Raji (cell line): ENCODE results near the gene ACP1.

ENCODE experiments used
- POLR2A ChIP-seq: IDR thresholded peaks from 2 replicates; pipeline ENCODE4 v1.6.1; 2011; ENCODE audit warnings: low read depth, low read length, control low read depth; ENCODE audit not compliant: insufficient read depth

The ACP1 gene

GRCh38 chr2:285531-285930, 20.8 kb downstream of the ACP1 start:
- TF ChIP-seq POLR2A: no peak

GRCh38 chr2:286035-286434, 21.3 kb downstream of the ACP1 start:
- no peak for TF ChIP-seq POLR2A

- TF ChIP-seq POLR2A: no peak
Measured at GRCh38 chr2:286774-287392, 22.1 kb downstream of the ACP1 start.

GRCh38 chr2:287471-287885, 22.7 kb downstream of the ACP1 start:
- TF ChIP-seq POLR2A: no peak

- no peak for TF ChIP-seq POLR2A
Measured at GRCh38 chr2:287911-288757, 23.4 kb downstream of the ACP1 start, which contains the start of gene ALKAL2. TSS of gene ALKAL2 (minus strand) at chr2:288091. CDS start at chr2:287835, 256 bp downstream.

- TF ChIP-seq POLR2A: no peak
Measured at GRCh38 chr2:288758-289361, 24.1 kb downstream of the ACP1 start.

- TF ChIP-seq POLR2A: no peak
Measured at GRCh38 chr2:289362-290089, 24.8 kb downstream of the ACP1 start.

- no peak for TF ChIP-seq POLR2A
Measured at GRCh38 chr2:290090-290722, 25.5 kb downstream of the ACP1 start.

- no peak for TF ChIP-seq POLR2A
Measured at GRCh38 chr2:295090-295489, 30.3 kb downstream of the ACP1 start.

- no peak for TF ChIP-seq POLR2A
Measured at GRCh38 chr2:296354-296753, 31.6 kb downstream of the ACP1 start.

- no peak for TF ChIP-seq POLR2A
Measured at GRCh38 chr2:305366-305765, 40.6 kb downstream of the ACP1 start.

GRCh38 chr2:309148-309953, 44.6 kb downstream of the ACP1 start:
- TF ChIP-seq POLR2A: no peak

GRCh38 chr2:309954-310510, 45.3 kb downstream of the ACP1 start:
- TF ChIP-seq POLR2A: no peak

GRCh38 chr2:310994-311393, 46.2 kb downstream of the ACP1 start:
- no peak for TF ChIP-seq POLR2A

- no peak for TF ChIP-seq POLR2A
Measured at GRCh38 chr2:313991-314390, 49.2 kb downstream of the ACP1 start.
